GM21576 (cell line): ENCODE data around the gene GJB2.
"Not testable (repeated sequence)": the region's sequence is repeated elsewhere in the genome, so short reads cannot be mapped to it uniquely, and the experiment has no call there.

ENCODE experiments used
- ATAC-seq: cut with Tn5 transposase; IDR thresholded peaks from one replicate; pipeline ENCODE4 v1.9.1; 2021; ENCODE audit warnings: mild to moderate bottlenecking, moderate library complexity; ENCODE audit not compliant: unreplicated experiment

The GJB2 gene

DNA sequence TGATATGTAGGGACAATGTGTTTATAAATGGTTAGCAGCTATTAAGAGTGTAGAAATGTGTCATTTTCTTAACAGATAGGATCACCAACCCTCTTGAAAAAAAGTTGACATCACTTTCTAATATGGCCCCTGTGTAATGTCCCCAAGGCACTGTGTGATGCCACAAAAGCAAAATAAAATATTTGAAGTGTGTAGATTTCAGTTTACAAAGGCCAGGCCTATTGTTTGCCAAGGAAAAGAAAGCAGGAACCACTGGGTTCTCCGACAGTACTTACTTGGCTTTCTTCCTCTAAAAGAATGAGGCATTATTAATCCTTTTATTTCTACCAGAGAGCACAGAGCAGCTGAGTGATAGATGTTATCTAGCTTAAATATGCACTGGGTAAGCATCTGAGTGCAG lies 21.4 kb downstream of the GJB2 start:
- ATAC-seq: no peak

GRCh38 chr13:20170921-20171320 lies 21.8 kb downstream of the GJB2 start:
- ATAC-seq: no peak

- ATAC-seq: no peak
These were observed 24.3 kb downstream of the GJB2 start for GRCh38 chr13:20168396-20168795.

DNA sequence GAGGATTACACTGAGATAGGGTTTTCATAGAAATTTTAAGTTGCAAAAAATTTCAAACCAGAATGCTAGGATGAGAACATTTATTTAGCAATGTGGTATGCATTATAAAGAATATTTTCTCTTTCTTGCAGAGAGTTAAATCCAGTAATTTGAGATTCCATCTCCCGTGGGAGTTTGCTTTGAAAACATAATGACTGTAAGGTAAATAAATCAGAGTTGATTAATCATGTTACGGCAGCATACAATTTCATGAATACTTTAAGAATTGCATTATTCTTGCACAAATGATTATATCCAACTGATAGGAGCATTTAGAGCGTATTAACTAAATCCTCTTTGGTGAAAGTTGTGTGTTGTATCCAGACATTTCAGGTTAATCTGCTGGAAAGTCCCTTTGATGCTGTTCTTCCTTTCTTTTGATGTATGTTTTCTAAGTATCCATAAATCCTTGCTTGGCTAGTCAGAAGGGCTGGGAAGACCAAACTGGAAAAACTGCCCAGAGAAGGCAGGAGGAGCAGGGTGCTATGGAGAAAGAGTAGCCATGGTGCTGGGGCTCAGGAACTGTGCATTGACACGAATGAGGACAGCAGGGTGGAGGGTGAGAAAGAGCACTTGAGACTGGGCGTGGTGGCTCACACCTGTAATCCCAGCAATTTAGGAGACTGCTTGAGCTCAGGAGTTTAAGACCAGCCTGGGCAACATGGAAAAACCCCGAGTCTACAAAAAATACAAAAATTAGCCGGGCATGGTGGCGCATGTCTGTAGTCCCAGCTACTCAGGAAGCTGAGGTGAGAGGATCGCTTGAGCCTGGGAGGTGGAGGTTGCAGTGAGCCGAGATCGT lies 27.1 kb downstream of the GJB2 start:
- ATAC-seq: no peak

DNA sequence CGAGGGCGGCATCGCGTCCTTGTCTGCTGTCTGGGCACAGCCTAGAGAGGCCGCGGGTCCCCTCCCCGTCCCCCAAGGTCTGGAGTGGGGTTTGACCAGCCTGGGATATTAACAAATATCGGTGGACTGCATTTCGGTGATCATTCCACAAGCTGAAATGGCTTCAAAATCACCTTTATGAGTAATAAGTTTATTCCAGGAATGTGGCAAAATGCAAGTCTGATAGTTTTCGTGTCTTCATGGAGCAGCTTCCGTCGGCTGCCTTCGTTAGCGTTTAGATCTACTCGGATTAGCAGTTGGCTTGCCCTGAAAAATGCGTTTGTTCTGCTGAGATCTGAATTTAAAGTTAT lies 30.8 kb downstream of the GJB2 start:
- no peak for ATAC-seq

- peak; percentile 57 for ATAC-seq
These were observed 31.3 kb downstream of the GJB2 start for GRCh38 chr13:20161275-20161950.

DNA sequence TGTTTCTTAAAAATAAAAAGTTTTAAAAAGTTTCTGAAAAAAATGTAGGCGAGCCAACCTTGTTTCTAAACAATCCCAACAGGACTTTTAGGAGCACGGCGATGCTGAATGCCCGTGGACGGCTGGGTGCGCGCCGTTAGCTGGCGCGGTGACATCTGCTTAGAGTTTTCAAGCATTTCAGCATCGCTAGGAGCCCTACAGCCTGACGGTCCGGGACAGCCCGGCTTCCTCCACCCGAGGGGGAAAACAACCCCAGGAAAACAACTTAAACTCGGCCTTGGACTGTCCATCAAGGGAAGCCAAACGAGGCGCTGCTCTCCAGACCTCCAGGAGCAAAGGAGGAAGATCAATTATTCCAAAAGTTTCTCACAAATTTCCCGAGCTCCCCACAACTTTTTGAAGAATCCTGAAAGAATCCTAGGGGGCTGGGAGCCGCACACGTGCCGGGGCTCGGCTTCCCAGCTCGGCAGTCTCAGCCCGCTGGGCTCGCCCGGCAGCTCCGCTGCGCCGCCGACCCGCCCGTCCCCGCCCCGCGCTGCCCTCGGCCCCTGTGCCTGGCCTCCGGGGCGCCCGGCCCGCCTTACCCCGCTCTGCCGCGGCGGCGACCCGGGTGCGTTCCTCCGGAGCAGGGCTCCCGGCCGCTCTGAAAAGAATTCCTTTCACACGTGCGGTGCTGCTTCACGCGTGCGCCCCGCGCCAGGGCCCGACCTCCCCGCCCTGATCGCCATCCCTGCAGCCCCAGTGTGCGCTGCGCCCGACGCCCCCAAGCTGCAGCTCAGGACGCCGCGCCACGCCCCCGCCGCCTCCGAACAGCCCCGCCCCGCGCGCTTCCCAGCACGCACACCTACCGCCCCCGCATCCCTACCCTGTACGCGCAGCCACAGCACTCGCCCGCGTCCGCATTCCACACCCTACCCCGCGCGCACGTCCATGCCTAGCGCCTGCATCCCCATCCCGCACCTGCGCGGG lies 32.1 kb downstream of the GJB2 start, which contains the start of gene GJA3:
TSS of gene GJA3 (minus strand) at position 747 of the 969 bp plus-strand sequence. CDS start 17,764 bp downstream, outside the sequence.
- peak; percentile 55 for ATAC-seq

GRCh38 chr13:20159646-20160305 lies 33.0 kb downstream of the GJB2 start:
- ATAC-seq: no peak

- ATAC-seq: no peak
These were observed 35.5 kb downstream of the GJB2 start for GRCh38 chr13:20157151-20157796.

DNA sequence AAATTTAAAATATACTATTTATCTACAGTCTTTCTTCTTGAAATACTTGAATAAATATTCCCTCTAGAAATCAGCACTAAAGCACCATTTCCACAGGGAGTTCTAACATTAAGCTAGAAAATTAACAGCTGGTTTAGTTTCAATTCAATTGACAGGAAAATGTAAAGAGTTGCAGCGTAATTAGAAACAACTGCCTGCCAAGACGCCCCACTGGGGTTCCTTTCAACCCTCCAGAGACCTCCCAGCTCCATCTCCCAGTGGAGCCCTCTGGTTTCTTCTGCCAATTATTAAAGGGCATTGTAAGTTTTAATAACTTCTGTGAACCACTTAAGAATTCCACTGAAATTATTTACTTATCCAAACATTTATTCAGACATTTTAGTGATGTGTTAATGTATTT lies 36.0 kb downstream of the GJB2 start:
- no peak for ATAC-seq

- not testable (repeated sequence) for ATAC-seq
These were observed 39.4 kb downstream of the GJB2 start for GRCh38 chr13:20153290-20153689.

GRCh38 chr13:20151612-20152011 lies 41.1 kb downstream of the GJB2 start:
- ATAC-seq: no peak

DNA sequence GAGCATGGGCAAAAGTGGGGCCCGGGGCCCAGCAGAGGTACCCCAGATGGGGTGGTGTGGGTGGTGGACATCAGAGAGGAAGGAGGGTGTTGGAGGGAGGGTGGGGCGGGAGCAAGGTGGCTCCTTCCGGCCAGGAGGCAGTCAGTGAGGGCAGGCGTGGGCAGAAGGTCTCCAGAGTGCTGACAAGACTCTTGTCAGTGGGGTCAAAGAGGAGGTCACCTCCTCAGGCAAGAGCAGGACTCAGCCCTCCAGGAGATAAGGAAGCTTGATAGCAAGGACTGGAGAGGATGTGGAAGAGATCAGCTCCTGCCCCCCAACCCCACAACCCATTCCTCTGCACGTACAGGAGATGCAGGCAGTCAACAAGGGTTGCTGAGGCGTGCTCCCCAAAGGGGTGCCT lies 41.7 kb downstream of the GJB2 start:
- ATAC-seq: no peak

- no peak for ATAC-seq
These were observed 42.2 kb downstream of the GJB2 start for GRCh38 chr13:20150561-20150960.

GRCh38 chr13:20149762-20150161 lies 43.0 kb downstream of the GJB2 start:
- ATAC-seq: no peak

DNA sequence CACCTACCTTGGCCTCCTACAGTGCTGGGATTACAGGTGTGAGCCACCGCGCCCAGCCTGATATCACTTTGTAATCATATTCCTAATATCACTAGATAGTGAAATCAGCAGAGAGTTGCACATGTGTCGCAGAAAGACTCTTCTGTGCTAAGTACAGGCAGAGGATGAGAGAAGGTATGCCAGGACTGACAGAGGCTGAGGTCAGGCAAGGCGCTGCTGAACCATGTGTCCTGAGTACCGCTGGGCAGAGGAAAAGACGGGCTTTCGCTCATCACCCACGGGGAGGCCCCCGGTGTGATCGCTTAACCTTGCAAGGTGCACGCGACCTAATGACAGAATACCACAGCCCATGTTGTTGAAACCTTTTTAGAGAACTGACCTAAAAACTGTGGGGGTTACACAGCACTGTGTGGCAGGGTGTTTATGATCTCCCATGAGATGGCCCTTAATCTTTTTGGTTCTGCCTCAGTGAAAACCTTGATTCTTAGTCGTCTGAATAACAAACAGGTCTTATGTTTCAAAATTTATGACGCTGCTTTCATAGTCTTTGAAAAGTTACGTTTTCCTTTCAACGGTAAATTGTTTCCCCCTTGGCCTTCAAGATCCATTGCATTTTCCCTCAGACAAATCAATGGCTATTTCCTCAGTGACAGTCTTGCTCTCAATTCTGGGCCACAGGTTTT lies 44.1 kb downstream of the GJB2 start:
- ATAC-seq: no peak

- ATAC-seq: no peak
These were observed 46.4 kb downstream of the GJB2 start for GRCh38 chr13:20146381-20146780.

DNA sequence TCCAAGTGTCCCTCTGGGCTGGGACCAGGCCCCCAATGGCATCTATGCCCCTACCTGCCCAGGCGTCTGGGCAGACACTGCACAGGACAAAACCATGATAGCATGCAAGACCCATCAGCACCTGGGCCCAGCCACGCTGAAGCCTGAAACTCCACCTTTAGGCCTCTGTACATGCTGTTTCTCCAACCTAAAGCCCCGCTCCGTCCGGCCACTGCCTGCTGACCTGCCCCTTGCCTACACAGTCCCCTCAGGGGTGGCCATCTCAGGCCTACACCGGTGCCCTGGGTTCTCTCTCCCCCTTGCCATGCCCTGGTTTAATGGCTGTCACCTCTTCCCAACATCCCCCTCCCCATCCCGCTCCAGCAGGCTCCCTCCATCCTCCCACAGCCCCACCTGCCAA lies 47.2 kb downstream of the GJB2 start:
- ATAC-seq: no peak

GRCh38 chr13:20144141-20144850 lies 48.4 kb downstream of the GJB2 start:
- ATAC-seq: no peak
